CD4-positive, alpha-beta T cell treated with Interleukin-4 for 1 hour (primary cell): ENCODE results near the gene MIGA1.
A peak's percentile ranks its signal among the peaks of the same experiment; 100 is the strongest.
"Not testable (repeated sequence)": the region's sequence is repeated elsewhere in the genome, so short reads cannot be mapped to it uniquely, and the experiment has no call there.

ENCODE experiments used
- DNase-seq, 2 donors: peaks; one replicate each; pipeline ENCODE4 v3.0.0-alpha.2; 2020 to 2022

MIGA1 gene

DNA sequence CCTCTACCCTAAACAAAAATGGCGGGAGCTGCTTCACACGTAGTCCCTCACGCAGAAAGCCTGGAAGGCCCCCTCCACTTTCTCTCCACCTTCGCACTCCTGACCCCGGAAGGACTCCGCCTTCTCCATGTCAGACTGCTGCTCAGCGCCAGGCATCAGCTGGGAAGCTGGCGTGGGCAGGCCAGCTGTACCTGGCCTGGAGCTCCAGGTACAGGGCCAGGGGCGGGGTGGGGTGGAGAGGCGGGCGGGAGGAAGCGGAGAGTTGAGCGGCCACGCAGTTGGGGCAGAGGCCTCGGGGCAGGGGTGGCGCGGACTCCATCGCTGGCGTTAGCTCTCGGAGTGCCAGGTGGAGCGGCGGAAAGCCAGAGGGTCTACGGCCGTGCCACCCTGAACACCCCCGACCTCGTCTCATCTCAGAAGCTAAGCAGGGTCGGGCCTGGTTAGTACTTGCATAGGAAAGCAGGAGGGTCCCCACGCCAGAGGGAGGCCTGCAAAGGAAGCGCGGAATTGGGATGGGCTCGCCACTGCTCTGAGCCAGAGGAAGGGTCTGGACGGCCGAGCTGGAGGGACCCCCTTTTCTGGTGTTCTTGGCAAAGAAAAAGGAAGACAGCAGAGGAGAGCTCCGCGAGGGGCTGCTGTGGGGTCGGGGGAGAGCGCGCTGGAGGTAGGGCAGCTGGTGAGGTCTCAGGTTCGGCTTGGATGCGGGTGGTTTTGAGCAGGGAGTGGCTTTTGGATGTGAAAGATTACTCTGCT lies at the start of gene MIGA1:
TSS of gene MIGA1 (plus strand) at position 121 of the 753 bp plus-strand sequence. CDS start 3,604 bp downstream, outside the sequence.
- DNase-seq, result peak; percentile 91 to 94

DNA sequence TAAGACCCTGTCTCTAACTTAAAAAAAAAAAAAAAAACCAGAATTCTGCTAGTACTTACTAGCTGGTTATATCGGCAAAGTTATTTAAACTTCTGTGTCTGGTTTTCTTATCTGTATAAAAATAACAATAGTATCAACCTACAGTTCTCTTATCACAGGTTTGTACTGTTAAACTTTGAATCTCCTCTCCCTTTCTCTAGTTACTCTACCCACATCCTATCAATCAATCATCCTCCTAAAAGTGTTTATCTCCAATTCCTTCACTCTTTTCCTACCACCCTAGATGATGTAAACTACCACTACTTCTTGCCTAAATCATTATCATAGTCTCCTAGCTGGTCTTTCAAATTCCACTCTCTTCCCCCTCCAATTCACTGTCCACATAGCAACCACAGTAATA lies 47.4 kb upstream of the MIGA1 start:
- DNase-seq, result no peak

- no peak for DNase-seq
Measured at GRCh38 chr1:77739235-77739634, 40.2 kb upstream of the MIGA1 start.

DNA sequence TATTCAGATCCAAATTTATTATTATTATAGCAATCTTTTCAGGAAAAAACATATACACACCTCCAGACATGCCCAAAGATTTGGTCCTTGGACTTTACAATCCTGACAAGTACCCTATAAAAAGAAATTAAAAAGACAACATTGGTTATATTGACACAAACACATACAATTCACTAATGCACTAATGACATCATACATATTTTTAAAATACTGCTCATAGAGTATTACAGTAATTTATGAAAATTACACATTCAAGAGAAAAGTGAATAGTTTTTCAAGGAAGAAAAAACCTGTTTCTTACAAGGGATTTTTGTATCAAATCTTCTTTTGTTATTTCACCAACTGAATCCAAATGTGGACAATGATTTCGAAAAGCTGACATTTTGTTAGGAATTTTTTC lies 38.1 kb upstream of the MIGA1 start:
- no peak for DNase-seq

DNA sequence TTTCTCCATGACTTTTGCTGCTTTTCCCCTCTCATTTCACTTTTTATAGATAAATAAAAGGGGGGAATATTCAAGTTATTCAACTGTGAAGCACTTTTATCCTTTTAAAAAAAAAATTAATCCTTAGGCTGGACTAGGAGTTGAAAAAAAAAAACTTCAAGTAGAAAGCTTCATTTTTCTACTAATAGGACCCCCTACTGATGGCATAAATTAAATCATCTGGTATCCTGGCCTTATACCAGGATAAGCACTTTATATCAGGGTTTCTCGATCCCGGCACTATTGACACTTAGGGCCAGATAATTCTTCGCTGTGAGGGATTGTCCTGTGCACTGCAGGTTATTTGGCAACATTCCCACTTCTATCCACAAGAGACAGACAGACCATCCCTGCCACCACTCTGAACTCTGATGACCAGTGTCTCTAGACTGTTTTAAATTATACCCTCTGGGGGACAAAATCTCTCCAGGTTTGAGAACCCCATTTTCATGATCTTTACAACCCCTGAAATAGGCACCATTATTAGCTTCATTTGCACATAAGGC lies 37.4 kb upstream of the MIGA1 start:
- DNase-seq, result no peak

DNA sequence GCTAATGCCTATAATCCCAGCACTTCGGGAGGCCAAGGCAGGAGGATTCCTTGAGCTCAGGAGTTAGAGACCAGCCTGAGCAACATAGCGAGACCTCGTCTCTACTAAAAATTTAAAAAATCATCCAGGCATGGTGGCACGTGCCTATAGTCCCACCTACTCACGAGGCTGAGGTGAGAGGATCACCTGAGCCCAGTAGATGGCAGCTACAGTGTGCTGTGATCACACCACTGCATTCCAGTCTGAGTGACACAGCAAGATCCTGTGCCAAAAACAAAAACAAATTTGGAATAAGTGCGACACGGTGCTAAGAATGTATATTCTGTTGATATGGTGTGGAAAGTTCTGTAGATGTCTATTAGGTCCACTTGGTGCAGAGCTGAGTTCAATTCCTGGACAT lies 34.9 kb upstream of the MIGA1 start:
- DNase-seq, result no peak

- DNase-seq, result not testable (repeated sequence)
Measured at GRCh38 chr1:77749489-77749888, 30.0 kb upstream of the MIGA1 start.

- DNase-seq, result no peak
Measured at GRCh38 chr1:77756052-77756754, 23.2 kb upstream of the MIGA1 start.

- DNase-seq, result no peak
Measured at GRCh38 chr1:77757066-77757584, 22.3 kb upstream of the MIGA1 start.

- DNase-seq, result no peak
Measured at GRCh38 chr1:77757603-77758002, 21.8 kb upstream of the MIGA1 start.

- DNase-seq, result peak; percentile 89 to 90
Measured at GRCh38 chr1:77759071-77760028, 20.1 kb upstream of the MIGA1 start, which contains the start of gene USP33. Gene USP33, minus strand, starts transcription at chr1:77759852. Its CDS starts 18,155 bp downstream, at chr1:77741697.

DNA sequence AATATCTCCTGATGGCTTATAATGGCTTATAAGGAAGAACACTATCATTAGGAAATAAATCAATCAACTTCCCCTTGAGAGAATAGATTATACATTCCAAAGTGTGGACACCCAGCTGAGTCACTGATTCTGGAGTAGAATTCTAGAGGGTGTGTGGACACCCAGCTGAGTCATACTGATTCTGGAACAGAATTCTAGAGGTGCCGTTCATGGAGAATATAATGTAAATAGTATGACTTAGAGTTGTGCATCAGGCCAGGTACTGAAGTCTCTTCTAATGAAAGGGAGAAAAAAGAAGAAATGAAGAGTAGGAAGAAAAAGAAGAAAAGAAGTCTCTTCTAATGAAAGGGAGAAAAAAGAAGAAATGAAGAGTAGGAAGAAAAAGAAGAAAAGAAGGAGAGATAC lies 17.4 kb upstream of the MIGA1 start:
- DNase-seq, result no peak

DNA sequence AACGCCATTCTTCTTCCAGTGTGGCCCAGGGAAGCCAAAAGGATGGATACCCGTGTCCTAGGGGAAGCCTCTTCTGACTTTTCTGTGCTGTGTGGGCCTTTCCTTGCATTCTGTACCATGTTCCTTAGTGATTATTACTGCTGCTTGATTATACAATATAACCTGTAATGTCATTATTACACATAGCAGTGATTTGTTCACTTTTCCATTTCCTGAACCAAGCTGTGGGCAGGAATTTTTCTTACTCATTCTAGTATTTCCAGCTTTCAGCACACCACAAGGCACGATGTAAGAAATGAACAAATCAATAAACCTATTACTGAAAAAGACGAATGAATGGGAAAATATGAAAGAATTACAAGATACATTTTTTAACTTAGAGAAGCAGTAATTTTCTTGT lies 11.4 kb upstream of the MIGA1 start:
- DNase-seq, result no peak

DNA sequence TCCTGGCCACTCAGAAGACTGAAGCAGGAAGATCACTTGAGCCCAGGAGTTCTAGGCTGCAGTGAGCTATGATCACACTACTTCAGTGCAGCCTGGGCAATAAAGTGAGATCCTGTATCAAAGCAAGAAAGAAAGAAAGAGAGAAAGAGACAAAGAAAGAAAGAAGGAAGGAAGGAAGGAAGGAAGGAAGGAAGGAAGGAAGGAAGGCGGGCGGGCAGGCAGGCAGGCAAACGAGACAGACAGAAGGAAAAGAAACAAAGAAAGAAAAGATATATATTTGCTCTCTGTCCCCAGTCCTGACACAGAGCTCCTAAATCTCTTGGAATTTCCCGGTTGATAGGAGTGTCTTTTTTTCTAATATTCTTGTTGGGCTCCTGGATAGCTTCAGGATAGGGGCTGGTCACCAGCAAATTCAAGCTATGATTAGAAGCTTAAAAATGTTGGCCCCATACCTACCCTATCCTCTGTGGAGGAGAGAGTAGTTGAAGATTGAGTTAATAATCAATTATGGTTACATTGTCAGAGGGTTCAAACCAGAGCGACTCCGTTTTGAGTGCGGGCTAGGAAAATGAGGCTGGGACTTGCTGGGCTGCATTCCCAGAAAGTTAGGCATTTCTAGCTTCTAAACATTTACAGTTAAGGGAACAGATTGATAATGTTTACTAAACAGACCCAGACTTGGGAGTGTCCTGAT lies 3.3 kb upstream of the MIGA1 start:
- no peak for DNase-seq

DNA sequence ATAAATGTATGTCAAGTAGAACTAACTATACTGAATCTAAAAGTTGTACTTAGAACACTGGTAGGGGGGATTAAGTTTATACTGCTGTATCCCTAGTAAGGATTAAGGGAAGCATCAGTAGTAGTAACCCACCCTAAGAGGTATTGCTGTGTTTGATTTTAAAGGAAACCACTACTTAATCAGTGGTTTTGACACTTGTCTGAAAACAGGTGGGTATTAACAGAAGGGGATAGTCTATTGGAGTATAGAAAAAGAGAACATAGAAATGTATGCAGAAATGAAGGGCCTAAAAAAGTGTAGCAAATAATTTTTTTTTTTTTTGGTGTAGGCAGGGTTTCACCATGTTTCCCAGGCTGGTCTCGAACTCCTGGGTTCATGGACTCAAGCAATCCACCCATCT lies 2.2 kb downstream of the MIGA1 start:
- no peak for DNase-seq

DNA sequence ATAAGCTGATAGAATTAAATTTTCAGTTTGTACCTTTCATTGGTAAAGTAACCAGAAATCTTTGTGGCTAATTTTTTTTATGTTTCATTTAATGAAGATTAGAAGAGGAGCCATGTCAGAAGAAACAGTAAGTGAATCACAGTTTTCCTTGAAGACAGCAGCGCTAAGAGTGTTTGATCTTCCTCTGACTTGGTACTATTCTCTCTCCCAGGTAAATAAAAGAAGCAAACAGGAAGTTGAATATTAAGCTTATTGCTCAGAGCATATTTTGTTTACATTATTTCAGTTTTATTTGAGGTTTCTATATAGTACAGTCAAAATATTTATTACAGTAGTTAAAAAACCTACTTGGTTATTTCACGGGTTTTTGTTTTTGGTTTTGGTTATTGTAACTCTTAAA lies 3.7 kb downstream of the MIGA1 start:
- DNase-seq, result no peak

DNA sequence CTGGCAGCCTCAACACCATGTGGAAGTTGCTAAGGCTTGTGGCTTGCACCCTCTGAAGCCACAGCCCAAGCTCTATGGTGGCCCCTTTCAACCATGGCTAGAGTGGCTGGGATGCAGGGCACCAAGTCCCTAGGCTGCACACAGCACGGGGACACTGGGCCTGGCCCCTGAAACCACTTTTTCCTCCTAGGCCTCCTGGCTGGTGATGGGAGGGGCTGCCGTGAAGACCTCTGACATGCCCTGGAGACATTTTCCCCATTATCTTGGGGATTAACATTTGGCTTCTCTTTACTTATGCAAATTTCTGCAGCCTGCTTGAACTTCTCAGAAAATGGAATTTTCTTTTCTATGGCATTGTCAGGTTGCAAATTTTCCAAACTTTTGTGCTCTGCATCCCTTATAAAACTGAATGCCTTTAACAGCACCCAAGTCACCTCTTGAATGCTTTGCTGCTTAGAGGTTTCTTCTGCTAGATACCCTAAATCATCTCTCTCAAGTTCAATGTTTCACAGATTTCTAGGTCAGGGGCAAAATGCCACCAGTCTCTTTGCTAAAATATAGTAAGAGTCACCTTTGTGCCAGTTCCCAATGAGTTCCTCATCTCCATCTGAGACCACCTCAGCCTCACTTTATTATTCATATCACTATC lies 6.8 kb downstream of the MIGA1 start:
- not testable (repeated sequence) for DNase-seq

GRCh38 chr1:77794550-77794949 lies 15.1 kb downstream of the MIGA1 start:
- no peak for DNase-seq

- no peak for DNase-seq
Measured at GRCh38 chr1:77796695-77797405, 17.4 kb downstream of the MIGA1 start.

GRCh38 chr1:77797991-77798390 lies 18.5 kb downstream of the MIGA1 start:
- no peak for DNase-seq

- DNase-seq, result no peak
Measured at GRCh38 chr1:77802026-77802425, 22.6 kb downstream of the MIGA1 start.
